Activated CD4-positive, alpha-beta T cell treated with anti-CD3 and anti-CD28 coated beads for 4 hours (primary cell): ENCODE results near the gene NLGN4Y.
"Not testable (repeated sequence)": the region's sequence is repeated elsewhere in the genome, so short reads cannot be mapped to it uniquely, and the experiment has no call there.

Experiments
- DNase-seq, 2 donors: peaks; one replicate each; pipeline ENCODE4 v3.0.0-alpha.2; 2020

NLGN4Y gene

GRCh38 chrY:14860448-14860847, 336.1 kb downstream of the NLGN4Y start:
- DNase-seq = no peak

- not testable (repeated sequence) for DNase-seq
These were observed 336.7 kb downstream of the NLGN4Y start for GRCh38 chrY:14861033-14861432.

GRCh38 chrY:14871971-14872370, 347.6 kb downstream of the NLGN4Y start:
- DNase-seq = no peak
